ENCODE measurements around the gene TXNRD2. TPM values are rescaled to one million over a fixed set of nuclear protein-coding genes. Genes with fewer than 3 reads are reported as not detected.

Gene TXNRD2
- total and polyA plus RNA-seq, 2 experiments from 2014 or later = 11.2 to 12.4 TPM

- H3K4me2 ChIP-seq = no peak overlapping the region
Measured at GRCh38 chr22:19876314-19876940, 65.2 kb downstream of the TXNRD2 start.

More at GRCh38 chr22:19876314-19876940, 65.2 kb downstream of the TXNRD2 start:
- H3K4me1 ChIP-seq (ENCODE audit: insufficient read depth) = peaks cover 8% of the 10 kb centered on the region; the same call in 1 of the 2 replicates
- no peak overlapping the region for H3K27ac ChIP-seq (ENCODE audit: low read depth)
- no peak for ATAC-seq
- no peaks in the 10 kb centered on the region for H3K79me2 ChIP-seq (replicated peaks; ENCODE audit: insufficient read depth)
- peaks cover 4% of the 10 kb centered on the region; the same call in 1 of the 2 replicates for H3F3A ChIP-seq (replicated peaks; ENCODE audit: low read depth)
- no peak for TF ChIP-seq STAT1 (IDR thresholded peaks at IDR 0.05; ENCODE audit: unreplicated experiment)
- no peak for TF ChIP-seq ZNF114 (CRISPR knock-in tag; IDR thresholded peaks at IDR 0.05)
- no peak for TF ChIP-seq ZNF462 (CRISPR knock-in tag; IDR thresholded peaks at IDR 0.05)
- TF ChIP-seq POLR2AphosphoS5 (IDR thresholded peaks at IDR 0.05; ENCODE audit: low read depth) = no peak
- no peak for TF ChIP-seq ZNF331 (CRISPR knock-in tag; IDR thresholded peaks at IDR 0.05; ENCODE audit: low read depth)
- no peak for TF ChIP-seq CTCF (conservative IDR thresholded peaks at IDR 0.05; ENCODE audit: low read depth in 2 of 2)
- TF ChIP-seq ETS1 (IDR thresholded peaks at IDR 0.05) = no peak
- TF ChIP-seq, protein P1, sequence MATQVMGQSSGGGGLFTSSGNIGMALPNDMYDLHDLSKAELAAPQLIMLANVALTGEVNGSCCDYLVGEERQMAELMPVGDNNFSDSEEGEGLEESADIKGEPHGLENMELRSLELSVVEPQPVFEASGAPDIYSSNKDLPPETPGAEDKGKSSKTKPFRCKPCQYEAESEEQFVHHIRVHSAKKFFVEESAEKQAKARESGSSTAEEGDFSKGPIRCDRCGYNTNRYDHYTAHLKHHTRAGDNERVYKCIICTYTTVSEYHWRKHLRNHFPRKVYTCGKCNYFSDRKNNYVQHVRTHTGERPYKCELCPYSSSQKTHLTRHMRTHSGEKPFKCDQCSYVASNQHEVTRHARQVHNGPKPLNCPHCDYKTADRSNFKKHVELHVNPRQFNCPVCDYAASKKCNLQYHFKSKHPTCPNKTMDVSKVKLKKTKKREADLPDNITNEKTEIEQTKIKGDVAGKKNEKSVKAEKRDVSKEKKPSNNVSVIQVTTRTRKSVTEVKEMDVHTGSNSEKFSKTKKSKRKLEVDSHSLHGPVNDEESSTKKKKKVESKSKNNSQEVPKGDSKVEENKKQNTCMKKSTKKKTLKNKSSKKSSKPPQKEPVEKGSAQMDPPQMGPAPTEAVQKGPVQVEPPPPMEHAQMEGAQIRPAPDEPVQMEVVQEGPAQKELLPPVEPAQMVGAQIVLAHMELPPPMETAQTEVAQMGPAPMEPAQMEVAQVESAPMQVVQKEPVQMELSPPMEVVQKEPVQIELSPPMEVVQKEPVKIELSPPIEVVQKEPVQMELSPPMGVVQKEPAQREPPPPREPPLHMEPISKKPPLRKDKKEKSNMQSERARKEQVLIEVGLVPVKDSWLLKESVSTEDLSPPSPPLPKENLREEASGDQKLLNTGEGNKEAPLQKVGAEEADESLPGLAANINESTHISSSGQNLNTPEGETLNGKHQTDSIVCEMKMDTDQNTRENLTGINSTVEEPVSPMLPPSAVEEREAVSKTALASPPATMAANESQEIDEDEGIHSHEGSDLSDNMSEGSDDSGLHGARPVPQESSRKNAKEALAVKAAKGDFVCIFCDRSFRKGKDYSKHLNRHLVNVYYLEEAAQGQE (IDR thresholded peaks at IDR 0.05; ENCODE audit: unreplicated experiment) = no peak
- TF ChIP-seq EZH2 (IDR thresholded peaks at IDR 0.05; ENCODE audit: low read depth, unreplicated experiment) = no peak
- no peak for TF ChIP-seq EZH2phosphoT487 (IDR thresholded peaks at IDR 0.05; ENCODE audit: unreplicated experiment)
- TF ChIP-seq NANOG (IDR thresholded peaks at IDR 0.05; ENCODE audit: borderline replicate concordance) = no peak
- H2AFZ ChIP-seq = no peak overlapping the region
- H4K20me1 ChIP-seq (replicated peaks; ENCODE audit: insufficient read depth) = no peaks in the 10 kb centered on the region
- Mint-ChIP-seq H3K4me1 (peaks cover 22% of the 10 kb centered on the region), H3K27me3 (ENCODE audit: insufficient read depth, low read depth, poor library complexity) (peaks cover 15% of the 10 kb centered on the region), H3K4me3 (no peak overlapping the region), H3K27ac (no peak overlapping the region), H3K36me3 (ENCODE audit: low read depth) (no peaks in the 10 kb centered on the region), H3K9me3 (no peaks in the 10 kb centered on the region)
- no peaks in the 10 kb centered on the region for H3K27me3 ChIP-seq (ENCODE audit: insufficient read depth)
- no peaks in the 10 kb centered on the region for H3K9me2 ChIP-seq (ENCODE audit: insufficient read depth)
- H3K36me3 ChIP-seq (ENCODE audit: insufficient read depth) = no peaks in the 10 kb centered on the region
- H3K4me3 ChIP-seq = no peak overlapping the region
- no peak for DNase-seq (ENCODE audit: low spot score)
